Measurements from ENCODE around the gene NIPAL4.

DNA sequence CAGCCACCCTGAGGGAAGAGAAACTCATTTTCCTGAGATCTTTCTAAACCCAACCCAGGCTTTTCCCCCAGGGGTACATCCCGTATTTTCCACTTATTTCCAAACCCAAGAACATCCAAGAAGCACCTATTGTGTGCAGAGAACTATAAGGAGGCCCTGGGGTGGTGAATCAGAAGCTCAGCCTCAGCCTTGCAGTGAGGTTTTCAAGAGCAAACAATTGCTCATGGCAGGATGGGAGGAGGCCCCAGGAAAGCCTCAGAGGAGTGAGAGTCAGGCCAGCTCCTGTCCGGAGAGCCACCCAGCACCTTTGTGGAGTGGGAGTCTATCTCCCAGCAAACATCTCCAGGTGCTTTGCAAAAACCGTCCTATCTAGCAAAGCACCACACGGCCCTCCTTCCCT is 19.2 kb downstream of the NIPAL4 start:
- TF ChIP-seq POLR2A (IDR thresholded peaks at IDR 0.05) (no peak), CTCF (IDR thresholded peaks at IDR 0.05 in 4 of 5, conservative IDR thresholded peaks at IDR 0.05 in 1 of 5) (no peak)
